ENCODE data around the gene COL28A1.

COL28A1 gene

GRCh38 chr7:7516156-7516555 lies 19.5 kb downstream of the COL28A1 start:
- TF ChIP-seq CTCF (IDR thresholded peaks at IDR 0.05; ENCODE audit: low read length) = no peak
- TF ChIP-seq EZH2 (IDR thresholded peaks at IDR 0.05; ENCODE audit: borderline replicate concordance, low read length) = no peak
- no peaks in the 10 kb centered on the region for H3K4me1 ChIP-seq (ENCODE audit: insufficient read depth, low read length, severe bottlenecking)
- H3K9me2 ChIP-seq (ENCODE audit: low read depth, low read length) = no peaks in the 10 kb centered on the region
- H3K9ac ChIP-seq (ENCODE audit: low read length) = no peak overlapping the region
- no peak overlapping the region for H2AFZ ChIP-seq (ENCODE audit: low read length)
- no peak overlapping the region for H3K27ac ChIP-seq (ENCODE audit: low read depth, low read length, poor library complexity, severe bottlenecking)
- no peaks in the 10 kb centered on the region for H3K79me2 ChIP-seq (ENCODE audit: insufficient read depth, low read length)
- no peaks in the 10 kb centered on the region for H4K20me1 ChIP-seq (ENCODE audit: insufficient read depth, low read length)
- no peaks in the 10 kb centered on the region for H3K9me3 ChIP-seq (ENCODE audit: low read length)
- H3F3A ChIP-seq (ENCODE audit: insufficient read depth, low read length) = no peaks in the 10 kb centered on the region
- no peak overlapping the region for H3K4me2 ChIP-seq (ENCODE audit: low read length)
- no peaks in the 10 kb centered on the region for H3K27me3 ChIP-seq (ENCODE audit: insufficient read depth, low read length)
- H3K36me3 ChIP-seq (ENCODE audit: insufficient read depth, low read length) = no peaks in the 10 kb centered on the region
- no peak overlapping the region for H3K4me3 ChIP-seq (ENCODE audit: low read depth, low read length, poor library complexity, severe bottlenecking)

GRCh38 chr7:7512861-7513597 lies 22.6 kb downstream of the COL28A1 start:
- Histone ChIP-seq H3K9me3 (ENCODE audit: low read length) (no peaks in the 10 kb centered on the region), H3K27me3 (ENCODE audit: insufficient read depth, low read length) (no peaks in the 10 kb centered on the region), H3K36me3 (ENCODE audit: insufficient read depth, low read length) (no peaks in the 10 kb centered on the region), H3F3A (ENCODE audit: insufficient read depth, low read length) (no peaks in the 10 kb centered on the region; the same call in 1 of the 2 replicates), H3K4me3 (ENCODE audit: low read depth, low read length, poor library complexity, severe bottlenecking) (no peak overlapping the region), H3K9me2 (ENCODE audit: low read depth, low read length) (no peaks in the 10 kb centered on the region), H3K27ac (ENCODE audit: low read depth, low read length, poor library complexity, severe bottlenecking) (no peak overlapping the region), H3K4me2 (ENCODE audit: low read length) (no peak overlapping the region), H3K4me1 (ENCODE audit: insufficient read depth, low read length, severe bottlenecking) (no peaks in the 10 kb centered on the region), H3K9ac (ENCODE audit: low read length) (no peak overlapping the region), H3K79me2 (ENCODE audit: insufficient read depth, low read length) (no peaks in the 10 kb centered on the region), H4K20me1 (ENCODE audit: insufficient read depth, low read length) (no peaks in the 10 kb centered on the region), H2AFZ (ENCODE audit: low read length) (no peak overlapping the region)
- no peak for TF ChIP-seq CTCF (IDR thresholded peaks at IDR 0.05; ENCODE audit: low read length)
- no peak for TF ChIP-seq EZH2 (IDR thresholded peaks at IDR 0.05; ENCODE audit: borderline replicate concordance, low read length)

- H3F3A ChIP-seq (ENCODE audit: insufficient read depth, low read length) = no peaks in the 10 kb centered on the region; the same call in 1 of the 2 replicates
- no peak overlapping the region for H3K9ac ChIP-seq (ENCODE audit: low read length)
- no peak overlapping the region for H2AFZ ChIP-seq (ENCODE audit: low read length)
- H3K27me3 ChIP-seq (ENCODE audit: insufficient read depth, low read length) = no peaks in the 10 kb centered on the region
- H3K36me3 ChIP-seq (ENCODE audit: insufficient read depth, low read length) = no peaks in the 10 kb centered on the region
- no peak overlapping the region for H3K4me2 ChIP-seq (ENCODE audit: low read length)
- no peak overlapping the region for H3K4me3 ChIP-seq (ENCODE audit: low read depth, low read length, poor library complexity, severe bottlenecking)
- H3K79me2 ChIP-seq (ENCODE audit: insufficient read depth, low read length) = no peaks in the 10 kb centered on the region
- no peaks in the 10 kb centered on the region for H4K20me1 ChIP-seq (ENCODE audit: insufficient read depth, low read length)
- TF ChIP-seq CTCF (IDR thresholded peaks at IDR 0.05; ENCODE audit: low read length) = no peak
- no peak for TF ChIP-seq EZH2 (IDR thresholded peaks at IDR 0.05; ENCODE audit: borderline replicate concordance, low read length)
- no peaks in the 10 kb centered on the region for H3K4me1 ChIP-seq (ENCODE audit: insufficient read depth, low read length, severe bottlenecking)
- H3K27ac ChIP-seq (ENCODE audit: low read depth, low read length, poor library complexity, severe bottlenecking) = no peak overlapping the region
- H3K9me2 ChIP-seq (ENCODE audit: low read depth, low read length) = no peaks in the 10 kb centered on the region
- no peaks in the 10 kb centered on the region for H3K9me3 ChIP-seq (ENCODE audit: low read length)
Observed at GRCh38 chr7:7510794-7511193, 24.9 kb downstream of the COL28A1 start.

Measured in OCI-LY1 (cell line).